Liver (tissue), 9 donors: ENCODE results near the gene HSF4. TPM values are rescaled to one million over a fixed set of nuclear protein-coding genes. Genes with fewer than 3 reads are reported as not detected.

ENCODE experiments used
- DNase-seq: peaks from one replicate; pipeline ENCODE4 v3.0.0-alpha.2; 2017; ENCODE audit warnings: low spot score
- H3K27ac ChIP-seq, 2 donors: one replicate each; pipeline ENCODE4 v1.7.0; 2013; ENCODE audit warnings: inconsistent platforms in 2 of 2, low read length in 2 of 2, control low read depth in 1 of 2, low read depth in 1 of 2, mild to moderate bottlenecking in 1 of 2
- H3K27me3 ChIP-seq, 4 donors: one replicate each; pipeline versions ENCODE4 v1.6.1 to v1.7.0; 2013; ENCODE audit warnings: low read length in 3 of 4, inconsistent platforms in 1 of 4, mild to moderate bottlenecking in 1 of 4, moderate library complexity in 1 of 4; ENCODE audit not compliant: control insufficient read depth in 4 of 4, insufficient read depth in 4 of 4
- H3K36me3 ChIP-seq, 4 donors: one replicate each; pipeline versions ENCODE4 v1.6.1 to v1.7.0; 2013; ENCODE audit warnings: low read length in 3 of 4, mild to moderate bottlenecking in 3 of 4, low read depth in 1 of 4, moderate library complexity in 1 of 4; ENCODE audit not compliant: control insufficient read depth in 4 of 4, insufficient read depth in 3 of 4
- H3K4me1 ChIP-seq, 4 donors: one replicate each; pipeline versions ENCODE4 v1.6.1 to v1.7.0; 2013; ENCODE audit warnings: low read length in 3 of 4, mild to moderate bottlenecking in 3 of 4, moderate library complexity in 1 of 4; ENCODE audit not compliant: control insufficient read depth in 4 of 4, insufficient read depth in 4 of 4
- H3K4me3 ChIP-seq, 3 donors: one replicate each; pipeline versions ENCODE4 v1.6.1 to v1.7.0; 2013; ENCODE audit warnings: low read length in 3 of 3, control low read depth in 1 of 3, low read depth in 1 of 3, mild to moderate bottlenecking in 1 of 3
- H3K9ac ChIP-seq, 2 donors: one replicate each; pipeline ENCODE4 v1.7.0; 2013; ENCODE audit warnings: low read length in 2 of 2, mild to moderate bottlenecking in 2 of 2, moderate library complexity in 2 of 2, control low read depth in 1 of 2, low read depth in 1 of 2
- H3K9me3 ChIP-seq, 4 donors: one replicate each; pipeline versions ENCODE4 v1.6.1 to v1.7.0; 2013; ENCODE audit warnings: low read length in 3 of 4; ENCODE audit not compliant: control insufficient read depth in 4 of 4
- CTCF ChIP-seq: fragments of 150-350 bp; IDR thresholded peaks from 2 replicates; pipeline ENCODE4 v1.5.1; 2017; ENCODE audit warnings: improper control_type of control experiment, low read depth, low read length; ENCODE audit not compliant: missing input control
- EGR1 ChIP-seq, 2 donors: IDR thresholded peaks; 2 replicates each; pipeline ENCODE4 v1.6.1; 2016 to 2018; ENCODE audit warnings: antibody characterized with exemption in 2 of 2, low read depth in 2 of 2
- FOXA1 ChIP-seq: IDR thresholded peaks from 2 replicates; pipeline ENCODE4 v1.6.1; 2016; ENCODE audit warnings: antibody characterized with exemption
- FOXA2 ChIP-seq: IDR thresholded peaks from 2 replicates; pipeline ENCODE4 v1.6.1; 2016; ENCODE audit warnings: antibody characterized with exemption
- GABPA ChIP-seq, 2 donors: IDR thresholded peaks in 1 of 2; conservative IDR thresholded peaks in 1 of 2; 2 replicates each; pipeline ENCODE4 v1.6.1; 2016; ENCODE audit warnings: antibody characterized with exemption in 2 of 2, mild to moderate bottlenecking in 1 of 2, moderate library complexity in 1 of 2
- HNF4A ChIP-seq, 2 donors: conservative IDR thresholded peaks; 2 replicates each; pipeline ENCODE4 v1.6.1; 2016; ENCODE audit warnings: antibody characterized with exemption in 2 of 2, mild to moderate bottlenecking in 2 of 2
- HNF4G ChIP-seq: IDR thresholded peaks from 2 replicates; pipeline ENCODE4 v1.6.1; 2016; ENCODE audit warnings: antibody characterized with exemption
- JUND ChIP-seq, 2 donors: IDR thresholded peaks; 2 replicates each; pipeline ENCODE4 v1.6.1; 2016; ENCODE audit warnings: antibody characterized with exemption in 2 of 2
- NR2F2 ChIP-seq: IDR thresholded peaks from 2 replicates; pipeline ENCODE4 v1.6.1; 2016; ENCODE audit warnings: antibody characterized with exemption
- RAD21 ChIP-seq, 2 donors: IDR thresholded peaks; 2 replicates each; pipeline ENCODE4 v1.6.1; 2016; ENCODE audit warnings: antibody characterized with exemption in 2 of 2, mild to moderate bottlenecking in 2 of 2
- REST ChIP-seq: IDR thresholded peaks from 2 replicates; pipeline ENCODE4 v1.6.1; 2016; ENCODE audit warnings: antibody characterized with exemption, mild to moderate bottlenecking
- RXRA ChIP-seq, 2 donors: IDR thresholded peaks; 2 replicates each; pipeline ENCODE4 v1.6.1; 2017 to 2018; ENCODE audit warnings: antibody characterized with exemption in 2 of 2, mild to moderate bottlenecking in 1 of 2
- SP1 ChIP-seq: IDR thresholded peaks from 2 replicates; pipeline ENCODE4 v1.6.1; 2018; ENCODE audit warnings: antibody characterized with exemption, mild to moderate bottlenecking
- TAF1 ChIP-seq: conservative IDR thresholded peaks from 2 replicates; pipeline ENCODE4 v1.6.1; 2016; ENCODE audit warnings: antibody characterized with exemption, mild to moderate bottlenecking
- YY1 ChIP-seq: IDR thresholded peaks from 2 replicates; pipeline ENCODE4 v1.6.1; 2016; ENCODE audit warnings: antibody characterized with exemption, mild to moderate bottlenecking
- WGBS: extraction: QIAGEN DNeasy Blood & Tissue Kit; methylation state at CpG from one replicate; pipeline ENCODE4 v1.1.7; 2013; 5-methylcytosine and 5-hydroxymethylcytosine counted together
- polyA plus RNA-seq, 2 donors: library from polyadenylated mRNA; stranded (reverse) in 1 of 2; unstranded in 1 of 2; fragments of 200-250 nt in 1 of 2; fragments of >200 nt in 1 of 2; fragmentation: Nextera tagmentation in 1 of 2; extraction: Ambion mirVana in 1 of 2; gene quantifications; one replicate each; pipeline versions ENCODE4 v1.2.1 to v1.2.3, GENCODE V29; 2013 to 2015
- total RNA-seq, 2 donors: library from RNA; depleted of rRNA; stranded (reverse); fragments of >200 nt; gene quantifications; one replicate each; pipeline ENCODE4 v1.2.3, GENCODE V29; 2014
- TF ChIP-seq, protein P1 (sequence below): IDR thresholded peaks from 2 replicates; pipeline ENCODE4 v1.6.1; 2016; ENCODE audit warnings: antibody characterized with exemption
- TF ChIP-seq, protein P2 (sequence below): IDR thresholded peaks from 2 replicates; pipeline ENCODE4 v1.6.1; 2016; ENCODE audit warnings: antibody characterized with exemption
- donor health status: healthy.
- donor health status: healthy.
- donor health status: healthy.
- donor health status: healthy.
- donor health status: healthy.

HSF4 gene
- total and polyA plus RNA-seq, 4 donors, result 0.42 to 5.1 (median 4.3) TPM

- Histone ChIP-seq H3K36me3 (peaks cover 19 to 61% (median 23%) of the 10 kb centered on the region in 4 donors), H3K27ac (no peak overlapping the region), H3K4me3 (peak overlapping the region in 1 of 3 donors; percentile 49), H3K27me3 (no peaks in the 10 kb centered on the region), H3K9me3 (no peaks in the 10 kb centered on the region), H3K9ac (no peak overlapping the region), H3K4me1 (peaks cover 0 to 16% (median 6%) of the 10 kb centered on the region in 4 donors)
- 36% methylated on average over 22 of the region's 22 CpGs for WGBS
- no peak for TF ChIP-seq FOXA1
- TF ChIP-seq, protein P1, sequence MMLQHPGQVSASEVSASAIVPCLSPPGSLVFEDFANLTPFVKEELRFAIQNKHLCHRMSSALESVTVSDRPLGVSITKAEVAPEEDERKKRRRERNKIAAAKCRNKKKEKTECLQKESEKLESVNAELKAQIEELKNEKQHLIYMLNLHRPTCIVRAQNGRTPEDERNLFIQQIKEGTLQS, result no peak
- TF ChIP-seq HNF4G, result no peak
- no peak for TF ChIP-seq CTCF
- TF ChIP-seq HNF4A (conservative IDR thresholded peaks at IDR 0.05), result no peak
- TF ChIP-seq, protein P2, sequence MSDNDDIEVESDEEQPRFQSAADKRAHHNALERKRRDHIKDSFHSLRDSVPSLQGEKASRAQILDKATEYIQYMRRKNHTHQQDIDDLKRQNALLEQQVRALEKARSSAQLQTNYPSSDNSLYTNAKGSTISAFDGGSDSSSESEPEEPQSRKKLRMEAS, result no peak
- TF ChIP-seq JUND (IDR thresholded peaks at IDR 0.05), result no peak
- no peak for TF ChIP-seq SP1
- no peak for TF ChIP-seq EGR1 (IDR thresholded peaks at IDR 0.05; ENCODE audit: low read depth in 2 of 2)
- no peak for TF ChIP-seq RAD21 (IDR thresholded peaks at IDR 0.05)
- TF ChIP-seq GABPA (IDR thresholded peaks at IDR 0.05 in 1 of 2, conservative IDR thresholded peaks at IDR 0.05 in 1 of 2), result no peak
- no peak for TF ChIP-seq REST
- TF ChIP-seq FOXA2, result no peak
- no peak for TF ChIP-seq TAF1
- no peak for TF ChIP-seq RXRA (IDR thresholded peaks at IDR 0.05)
- TF ChIP-seq YY1, result no peak
- no peak for TF ChIP-seq NR2F2
- DNase-seq, result no peak
These were observed 35.3 kb downstream of the HSF4 start for GRCh38 chr16:67199808-67200198.

GRCh38 chr16:67200491-67200890 is 35.9 kb downstream of the HSF4 start:
- H3K36me3 ChIP-seq, result peaks cover 15 to 55% (median 21%) of the 10 kb centered on the region in 4 donors
- H3K27me3 ChIP-seq, result no peaks in the 10 kb centered on the region
- H3K4me3 ChIP-seq, result no peak overlapping the region
- no peak overlapping the region for H3K9ac ChIP-seq
- 93% methylated on average over 8 of the region's 8 CpGs for WGBS
- no peak for DNase-seq
- no peaks in the 10 kb centered on the region for H3K9me3 ChIP-seq
- TF ChIP-seq YY1 (no peak), RAD21 (IDR thresholded peaks at IDR 0.05) (no peak), EGR1 (IDR thresholded peaks at IDR 0.05; ENCODE audit: low read depth in 2 of 2) (no peak), CTCF (no peak), REST (no peak), JUND (IDR thresholded peaks at IDR 0.05) (no peak), HNF4A (conservative IDR thresholded peaks at IDR 0.05) (no peak), GABPA (IDR thresholded peaks at IDR 0.05 in 1 of 2, conservative IDR thresholded peaks at IDR 0.05 in 1 of 2) (no peak)
- TF ChIP-seq, protein P1, result no peak
- H3K4me1 ChIP-seq, result peaks cover 0 to 16% (median 6%) of the 10 kb centered on the region in 4 donors
- no peak overlapping the region for H3K27ac ChIP-seq
